Neural cell (in vitro differentiated cells): ENCODE measurements around the gene AP4S1. TPM values are rescaled to one million over a fixed set of nuclear protein-coding genes. Genes with fewer than 3 reads are reported as not detected.

ENCODE experiments used
- H2AFZ ChIP-seq: fragments of 200-600, 300-800 bp; sonication (generic), shearing (Covaris generic); 2 replicates; pipeline ENCODE4 v1.6.0; 2014; ENCODE audit warnings: low read depth, mild to moderate bottlenecking, antibody characterized with exemption, low read length, moderate library complexity
- H3F3A ChIP-seq: fragments of 200-600 bp; shearing (Covaris generic); 2 replicates; pipeline ENCODE4 v1.6.1; 2016; ENCODE audit warnings: mild to moderate bottlenecking, moderate library complexity, mixed read lengths, antibody characterized with exemption, low read length; ENCODE audit not compliant: insufficient read depth, poor library complexity, severe bottlenecking
- H3K27ac ChIP-seq: fragments of 200-600, 300-800 bp; sonication (generic), shearing (Covaris generic); 2 replicates; pipeline ENCODE4 v1.5.1; 2014; ENCODE audit warnings: mild to moderate bottlenecking, low read length, moderate library complexity
- H3K27me3 ChIP-seq: fragments of 300-800, 200-600 bp; sonication (generic), shearing (Covaris generic); 2 replicates; pipeline ENCODE4 v1.6.0; 2014; ENCODE audit warnings: mild to moderate bottlenecking, low read depth, low read length, moderate library complexity; ENCODE audit not compliant: insufficient read depth
- H3K36me3 ChIP-seq: fragments of 300-800, 200-600 bp; sonication (generic), shearing (Covaris generic); 2 replicates; pipeline ENCODE4 v1.5.1; 2014; ENCODE audit warnings: mild to moderate bottlenecking, antibody characterized with exemption, low read length, moderate library complexity; ENCODE audit not compliant: insufficient read depth
- H3K4me2 ChIP-seq: fragments of 300-800, 200-600 bp; sonication (generic), shearing (Covaris generic); 2 replicates; pipeline ENCODE4 v1.6.0; 2014; ENCODE audit warnings: mild to moderate bottlenecking, low read length
- H3K4me3 ChIP-seq: fragments of 300-800, 200-600 bp; sonication (generic), shearing (Covaris generic); 2 replicates; pipeline ENCODE4 v1.5.1; 2014; ENCODE audit warnings: mild to moderate bottlenecking, low read length, moderate library complexity
- H3K79me2 ChIP-seq: fragments of 200-600 bp; shearing (Covaris generic); replicated peaks from 2 replicates; pipeline ENCODE4 v1.6.0; 2014; ENCODE audit warnings: mild to moderate bottlenecking, low read length, moderate library complexity; ENCODE audit not compliant: insufficient read depth
- H3K9ac ChIP-seq: fragments of 300-800, 200-600 bp; sonication (generic), shearing (Covaris generic); 2 replicates; pipeline ENCODE4 v1.6.1; 2016; ENCODE audit warnings: mild to moderate bottlenecking, low read length, mixed read lengths
- H3K9me2 ChIP-seq: fragments of 200-600 bp; shearing (Covaris generic); 2 replicates; pipeline ENCODE4 v1.6.1; 2016; ENCODE audit warnings: mild to moderate bottlenecking, low read length, mixed read lengths; ENCODE audit not compliant: insufficient read depth
- H3K9me3 ChIP-seq: fragments of 200-600, 300-800 bp; sonication (generic), shearing (Covaris generic); 2 replicates; pipeline ENCODE4 v1.6.1; 2016; ENCODE audit warnings: mild to moderate bottlenecking, mixed run types, low read length, moderate library complexity, mixed read lengths
- H4K20me1 ChIP-seq: fragments of 200-600 bp; shearing (Covaris generic); 2 replicates; pipeline ENCODE4 v1.6.1; 2016; ENCODE audit warnings: mild to moderate bottlenecking, mixed run types; ENCODE audit not compliant: insufficient read depth
- CTCF ChIP-seq: fragments of 450-650 bp; IDR thresholded peaks from 2 replicates; pipeline ENCODE4 v1.5.1; 2014; ENCODE audit warnings: antibody characterized with exemption, mild to moderate bottlenecking, moderate library complexity; ENCODE audit not compliant: poor library complexity, severe bottlenecking
- EP300 ChIP-seq: fragments of 450-650 bp; conservative IDR thresholded peaks from 2 replicates; pipeline ENCODE4 v1.6.1; 2014; ENCODE audit warnings: antibody characterized with exemption, mild to moderate bottlenecking, moderate library complexity; ENCODE audit not compliant: poor library complexity, severe bottlenecking
- EZH2 ChIP-seq: fragments of 200-600, 300-800 bp; shearing (Covaris generic), sonication (generic); IDR thresholded peaks from 2 replicates; pipeline ENCODE4 v1.6.1; 2014; ENCODE audit warnings: antibody characterized with exemption, low read length, borderline replicate concordance, mild to moderate bottlenecking; ENCODE audit not compliant: insufficient read depth, poor library complexity, severe bottlenecking
- MXI1 ChIP-seq: fragments of 450-650 bp; conservative IDR thresholded peaks from 2 replicates; pipeline ENCODE4 v1.6.1; 2014; ENCODE audit warnings: antibody characterized with exemption, mild to moderate bottlenecking; ENCODE audit not compliant: poor library complexity, severe bottlenecking
- POLR2AphosphoS5 ChIP-seq: IDR thresholded peaks from 2 replicates; pipeline ENCODE4 v1.6.1; 2012
- RAD21 ChIP-seq: fragments of 450-650 bp; conservative IDR thresholded peaks from 2 replicates; pipeline ENCODE4 v1.6.1; 2014; ENCODE audit warnings: antibody characterized with exemption, mild to moderate bottlenecking, moderate library complexity
- SMC3 ChIP-seq: fragments of 450-650 bp; conservative IDR thresholded peaks from 2 replicates; pipeline ENCODE4 v1.6.1; 2014; ENCODE audit warnings: antibody characterized with exemption, mild to moderate bottlenecking, moderate library complexity; ENCODE audit not compliant: poor library complexity
- TAF1 ChIP-seq: IDR thresholded peaks from 2 replicates; pipeline ENCODE4 v1.6.1; 2012; ENCODE audit warnings: low read depth
- polyA plus RNA-seq: library from polyadenylated mRNA; depleted of rRNA; stranded (reverse); fragments of >200 nt; gene quantifications from 2 replicates; pipeline ENCODE4 v1.2.3, GENCODE V29; 2014
- TF ChIP-seq, protein P1 (sequence below): IDR thresholded peaks from 2 replicates; pipeline ENCODE4 v1.6.1; 2012; ENCODE audit warnings: borderline replicate concordance

The AP4S1 gene
- polyA plus RNA-seq, 1 donor from 2014 or later: 20.8 TPM

- Histone ChIP-seq H3K9me2 (no peaks in the 10 kb centered on the region), H3K4me2 (no peak overlapping the region), H3K79me2 (no peaks in the 10 kb centered on the region), H3K9me3 (no peaks in the 10 kb centered on the region), H2AFZ (no peak overlapping the region), H3K27me3 (no peaks in the 10 kb centered on the region), H3F3A (no peaks in the 10 kb centered on the region), H3K27ac (no peak overlapping the region), H3K36me3 (peaks cover 29% of the 10 kb centered on the region), H3K4me3 (no peak overlapping the region), H3K9ac (no peak overlapping the region), H4K20me1 (no peaks in the 10 kb centered on the region)
- TF ChIP-seq EP300 (no peak), TAF1 (no peak), CTCF (no peak), MXI1 (no peak), POLR2AphosphoS5 (no peak), SMC3 (no peak), EZH2 (no peak), RAD21 (no peak)
- TF ChIP-seq, protein P1, sequence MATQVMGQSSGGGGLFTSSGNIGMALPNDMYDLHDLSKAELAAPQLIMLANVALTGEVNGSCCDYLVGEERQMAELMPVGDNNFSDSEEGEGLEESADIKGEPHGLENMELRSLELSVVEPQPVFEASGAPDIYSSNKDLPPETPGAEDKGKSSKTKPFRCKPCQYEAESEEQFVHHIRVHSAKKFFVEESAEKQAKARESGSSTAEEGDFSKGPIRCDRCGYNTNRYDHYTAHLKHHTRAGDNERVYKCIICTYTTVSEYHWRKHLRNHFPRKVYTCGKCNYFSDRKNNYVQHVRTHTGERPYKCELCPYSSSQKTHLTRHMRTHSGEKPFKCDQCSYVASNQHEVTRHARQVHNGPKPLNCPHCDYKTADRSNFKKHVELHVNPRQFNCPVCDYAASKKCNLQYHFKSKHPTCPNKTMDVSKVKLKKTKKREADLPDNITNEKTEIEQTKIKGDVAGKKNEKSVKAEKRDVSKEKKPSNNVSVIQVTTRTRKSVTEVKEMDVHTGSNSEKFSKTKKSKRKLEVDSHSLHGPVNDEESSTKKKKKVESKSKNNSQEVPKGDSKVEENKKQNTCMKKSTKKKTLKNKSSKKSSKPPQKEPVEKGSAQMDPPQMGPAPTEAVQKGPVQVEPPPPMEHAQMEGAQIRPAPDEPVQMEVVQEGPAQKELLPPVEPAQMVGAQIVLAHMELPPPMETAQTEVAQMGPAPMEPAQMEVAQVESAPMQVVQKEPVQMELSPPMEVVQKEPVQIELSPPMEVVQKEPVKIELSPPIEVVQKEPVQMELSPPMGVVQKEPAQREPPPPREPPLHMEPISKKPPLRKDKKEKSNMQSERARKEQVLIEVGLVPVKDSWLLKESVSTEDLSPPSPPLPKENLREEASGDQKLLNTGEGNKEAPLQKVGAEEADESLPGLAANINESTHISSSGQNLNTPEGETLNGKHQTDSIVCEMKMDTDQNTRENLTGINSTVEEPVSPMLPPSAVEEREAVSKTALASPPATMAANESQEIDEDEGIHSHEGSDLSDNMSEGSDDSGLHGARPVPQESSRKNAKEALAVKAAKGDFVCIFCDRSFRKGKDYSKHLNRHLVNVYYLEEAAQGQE: no peak
Observed at GRCh38 chr14:31110872-31111271, 85.4 kb downstream of the AP4S1 start.

GRCh38 chr14:31113794-31114193 lies 88.3 kb downstream of the AP4S1 start:
- Histone ChIP-seq H3K79me2 (no peaks in the 10 kb centered on the region), H3K27ac (no peak overlapping the region), H2AFZ (no peak overlapping the region), H3F3A (no peaks in the 10 kb centered on the region), H3K4me2 (no peak overlapping the region), H3K9ac (no peak overlapping the region), H3K4me3 (no peak overlapping the region), H3K27me3 (no peaks in the 10 kb centered on the region), H4K20me1 (no peaks in the 10 kb centered on the region), H3K9me3 (no peaks in the 10 kb centered on the region), H3K36me3 (peaks cover 13% of the 10 kb centered on the region), H3K9me2 (no peaks in the 10 kb centered on the region)
- TF ChIP-seq SMC3: no peak
- TF ChIP-seq EP300: no peak
- TF ChIP-seq, protein P1: no peak
- no peak for TF ChIP-seq POLR2AphosphoS5
- TF ChIP-seq TAF1: no peak
- TF ChIP-seq RAD21: no peak
- TF ChIP-seq EZH2: no peak
- TF ChIP-seq CTCF: no peak
- no peak for TF ChIP-seq MXI1
